ENCODE results near the gene DENND4C. TPM values are rescaled to one million over a fixed set of nuclear protein-coding genes. Genes with fewer than 3 reads are reported as not detected.
"Not testable (repeated sequence)": the region's sequence is repeated elsewhere in the genome, so short reads cannot be mapped to it uniquely, and the experiment has no call there.

The DENND4C gene
- total RNA-seq, 1 donor from 2014 or later, result 41.7 TPM

GRCh38 chr9:19380826-19381075 lies 150.3 kb downstream of the DENND4C start:
- DNase-seq (ENCODE audit: low read depth), result no peak
- Histone ChIP-seq H3K4me3 (ENCODE audit: low read depth, low read length) (peak overlapping the region; percentile 80), H3K27me3 (ENCODE audit: control insufficient read depth, insufficient read depth, low read length) (no peaks in the 10 kb centered on the region), H3K36me3 (ENCODE audit: control insufficient read depth, insufficient read depth, low read length) (peaks cover 2% of the 10 kb centered on the region)
- TF ChIP-seq CTCF (IDR thresholded peaks at IDR 0.05; ENCODE audit: insufficient read depth, low read length, poor library complexity, severe bottlenecking), result no peak

GRCh38 chr9:19381656-19382055 lies 151.2 kb downstream of the DENND4C start:
- no peak for DNase-seq (ENCODE audit: low read depth)
- peaks cover 2% of the 10 kb centered on the region for H3K36me3 ChIP-seq (ENCODE audit: control insufficient read depth, insufficient read depth, low read length)
- H3K27me3 ChIP-seq (ENCODE audit: control insufficient read depth, insufficient read depth, low read length), result no peaks in the 10 kb centered on the region
- no peak overlapping the region for H3K4me3 ChIP-seq (ENCODE audit: low read depth, low read length)
- no peak for TF ChIP-seq CTCF (IDR thresholded peaks at IDR 0.05; ENCODE audit: insufficient read depth, low read length, poor library complexity, severe bottlenecking)

- DNase-seq (ENCODE audit: low read depth); H3K27me3 ChIP-seq (ENCODE audit: control insufficient read depth, insufficient read depth, low read length); H3K36me3 ChIP-seq (ENCODE audit: control insufficient read depth, insufficient read depth, low read length); H3K4me3 ChIP-seq (ENCODE audit: low read depth, low read length): not testable (repeated sequence)
Observed at GRCh38 chr9:19385212-19385611, 154.7 kb downstream of the DENND4C start.

GRCh38 chr9:19385786-19386501 lies 155.5 kb downstream of the DENND4C start:
- DNase-seq (ENCODE audit: low read depth), result no peak
- no peaks in the 10 kb centered on the region for H3K27me3 ChIP-seq (ENCODE audit: control insufficient read depth, insufficient read depth, low read length)

GRCh38 chr9:19386502-19387044 lies 156.1 kb downstream of the DENND4C start:
- no peak for TF ChIP-seq CTCF (IDR thresholded peaks at IDR 0.05; ENCODE audit: insufficient read depth, low read length, poor library complexity, severe bottlenecking)

More at GRCh38 chr9:19385786-19386501, 155.5 kb downstream of the DENND4C start:
- Histone ChIP-seq H3K4me3 (ENCODE audit: low read depth, low read length) (no peak overlapping the region), H3K36me3 (ENCODE audit: control insufficient read depth, insufficient read depth, low read length) (no peaks in the 10 kb centered on the region)
- no peak for TF ChIP-seq CTCF (IDR thresholded peaks at IDR 0.05; ENCODE audit: insufficient read depth, low read length, poor library complexity, severe bottlenecking)

GRCh38 chr9:19387317-19387716 lies 156.8 kb downstream of the DENND4C start:
- H3K36me3 ChIP-seq (ENCODE audit: control insufficient read depth, insufficient read depth, low read length), result no peaks in the 10 kb centered on the region
- H3K4me3 ChIP-seq (ENCODE audit: low read depth, low read length), result no peak overlapping the region
- no peaks in the 10 kb centered on the region for H3K27me3 ChIP-seq (ENCODE audit: control insufficient read depth, insufficient read depth, low read length)
- DNase-seq (ENCODE audit: low read depth), result no peak
- TF ChIP-seq CTCF (IDR thresholded peaks at IDR 0.05; ENCODE audit: insufficient read depth, low read length, poor library complexity, severe bottlenecking), result no peak

More at GRCh38 chr9:19386502-19387044, 156.1 kb downstream of the DENND4C start:
- Histone ChIP-seq H3K27me3 (ENCODE audit: control insufficient read depth, insufficient read depth, low read length) (no peaks in the 10 kb centered on the region), H3K4me3 (ENCODE audit: low read depth, low read length) (no peak overlapping the region), H3K36me3 (ENCODE audit: control insufficient read depth, insufficient read depth, low read length) (no peaks in the 10 kb centered on the region)
- no peak for DNase-seq (ENCODE audit: low read depth)

- H3K36me3 ChIP-seq (ENCODE audit: control insufficient read depth, insufficient read depth, low read length); DNase-seq (ENCODE audit: low read depth); H3K27me3 ChIP-seq (ENCODE audit: control insufficient read depth, insufficient read depth, low read length); H3K4me3 ChIP-seq (ENCODE audit: low read depth, low read length): not testable (repeated sequence)
Observed at GRCh38 chr9:19389539-19389938, 159.0 kb downstream of the DENND4C start.
